MV-4-11 (cell line): Measurements from ENCODE around the gene ERFL.

Experiments
- DNase-seq: peaks from one replicate; lab custom pipeline; 2025; lab: John Stamatoyannopoulos, UW

The ERFL gene

GRCh38 chr19:41897820-41898219 lies 30.4 kb downstream of the ERFL start:
- DNase-seq, result no peak

GRCh38 chr19:41897181-41897580 lies 31.1 kb downstream of the ERFL start:
- DNase-seq, result no peak

- no peak for DNase-seq
Observed at GRCh38 chr19:41896581-41896942, 31.7 kb downstream of the ERFL start.

GRCh38 chr19:41895745-41896580 lies 32.3 kb downstream of the ERFL start:
- DNase-seq, result no peak

GRCh38 chr19:41894350-41894749 lies 33.9 kb downstream of the ERFL start:
- no peak for DNase-seq

GRCh38 chr19:41893899-41894298 lies 34.4 kb downstream of the ERFL start:
- DNase-seq, result peak; percentile 68

GRCh38 chr19:41892173-41892902 lies 35.9 kb downstream of the ERFL start:
- DNase-seq, result no peak

- DNase-seq, result no peak
Observed at GRCh38 chr19:41890936-41891335, 37.3 kb downstream of the ERFL start.

GRCh38 chr19:41889896-41890295 lies 38.4 kb downstream of the ERFL start:
- DNase-seq, result no peak

- no peak for DNase-seq
Observed at GRCh38 chr19:41888926-41889325, 39.3 kb downstream of the ERFL start.

- DNase-seq, result no peak
Observed at GRCh38 chr19:41887711-41888382, 40.4 kb downstream of the ERFL start.

GRCh38 chr19:41886761-41887710 lies 41.2 kb downstream of the ERFL start:
- no peak for DNase-seq

- DNase-seq, result peak; percentile 98
Observed at GRCh38 chr19:41883821-41884733, 44.2 kb downstream of the ERFL start.

- DNase-seq, result no peak
Observed at GRCh38 chr19:41883463-41883820, 44.8 kb downstream of the ERFL start.

- peak; percentile 53 for DNase-seq
Observed at GRCh38 chr19:41882568-41883462, 45.4 kb downstream of the ERFL start, which contains the start of gene ARHGEF1. ARHGEF1 (plus strand) TSS chr19:41883184; CDS start chr19:41888083, 4,899 bp downstream.

GRCh38 chr19:41880329-41880708 lies 47.9 kb downstream of the ERFL start:
- no peak for DNase-seq

GRCh38 chr19:41879670-41880328 lies 48.5 kb downstream of the ERFL start:
- DNase-seq, result no peak

- no peak for DNase-seq
Observed at GRCh38 chr19:41879080-41879479, 49.2 kb downstream of the ERFL start.
